Measurements from ENCODE around the gene RUNX1.

DNA sequence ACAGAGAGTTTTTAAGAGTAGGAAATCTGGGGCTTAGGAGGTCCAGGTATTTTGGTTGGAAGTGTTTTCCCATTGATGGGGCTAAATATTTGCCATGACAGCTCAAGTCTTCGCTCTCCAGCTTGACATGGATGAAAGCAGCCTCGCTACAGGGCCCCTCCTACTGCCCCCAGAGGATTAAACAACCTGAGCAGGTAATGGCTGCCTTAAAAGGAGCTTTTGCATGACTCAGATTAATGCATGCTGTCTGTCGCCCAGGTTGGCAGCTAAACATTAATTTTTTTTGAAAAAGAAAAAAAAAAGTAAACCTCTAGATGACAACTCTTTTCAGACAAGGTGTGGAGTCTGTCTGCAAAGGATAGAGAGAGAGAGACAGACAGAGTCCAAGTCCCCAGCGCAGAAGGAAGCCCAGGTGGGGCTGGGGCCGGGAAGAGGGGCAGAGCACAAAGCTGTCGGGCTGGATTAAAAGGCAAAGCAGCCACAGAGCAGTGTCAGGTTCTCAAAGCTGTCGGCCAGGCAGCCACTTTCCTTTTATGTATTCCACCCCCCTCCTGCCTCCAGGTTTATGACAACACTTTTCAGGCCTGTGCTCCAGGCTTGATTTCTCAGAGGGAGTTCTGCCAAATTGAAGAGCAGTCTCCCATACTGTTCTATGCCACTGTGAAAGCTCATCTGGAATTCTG lies 252.4 kb downstream of the RUNX1 start:
- TF ChIP-seq CTCF (IDR thresholded peaks at IDR 0.05): no peak
- no peak for TF ChIP-seq POLR2A (IDR thresholded peaks at IDR 0.05)

Data from right lobe of liver (tissue), 4 donors.